Suprapubic skin (tissue), 4 donors: ENCODE results near the gene TUBB2A.

Experiments
- EP300 ChIP-seq: sonication (generic); formaldehyde crosslinking; IDR thresholded peaks from one replicate; pipeline ENCODE4 v1.6.1; 2017; ENCODE audit warnings: antibody characterized with exemption
- POLR2A ChIP-seq, 2 donors: fragments of 450-650 bp; IDR thresholded peaks; one replicate each; pipeline ENCODE4 v1.6.1; 2017; ENCODE audit warnings: antibody characterized with exemption in 2 of 2, mild to moderate bottlenecking in 2 of 2, moderate library complexity in 2 of 2
- POLR2AphosphoS5 ChIP-seq, 3 donors: sonication (generic); formaldehyde crosslinking; IDR thresholded peaks; one replicate each; pipeline ENCODE4 v1.6.1; 2017; ENCODE audit warnings: antibody characterized with exemption in 3 of 3
- TF ChIP-seq, protein P1 (sequence below), 2 donors: fragments of 200-600 bp in 1 of 2; fragments of 450-650 bp in 1 of 2; sonication (generic) in 1 of 2; IDR thresholded peaks; one replicate each; pipeline ENCODE4 v1.5.1; 2016 to 2019; ENCODE audit warnings: antibody characterized with exemption in 2 of 2, mild to moderate bottlenecking in 1 of 2, moderate library complexity in 1 of 2

DNA sequence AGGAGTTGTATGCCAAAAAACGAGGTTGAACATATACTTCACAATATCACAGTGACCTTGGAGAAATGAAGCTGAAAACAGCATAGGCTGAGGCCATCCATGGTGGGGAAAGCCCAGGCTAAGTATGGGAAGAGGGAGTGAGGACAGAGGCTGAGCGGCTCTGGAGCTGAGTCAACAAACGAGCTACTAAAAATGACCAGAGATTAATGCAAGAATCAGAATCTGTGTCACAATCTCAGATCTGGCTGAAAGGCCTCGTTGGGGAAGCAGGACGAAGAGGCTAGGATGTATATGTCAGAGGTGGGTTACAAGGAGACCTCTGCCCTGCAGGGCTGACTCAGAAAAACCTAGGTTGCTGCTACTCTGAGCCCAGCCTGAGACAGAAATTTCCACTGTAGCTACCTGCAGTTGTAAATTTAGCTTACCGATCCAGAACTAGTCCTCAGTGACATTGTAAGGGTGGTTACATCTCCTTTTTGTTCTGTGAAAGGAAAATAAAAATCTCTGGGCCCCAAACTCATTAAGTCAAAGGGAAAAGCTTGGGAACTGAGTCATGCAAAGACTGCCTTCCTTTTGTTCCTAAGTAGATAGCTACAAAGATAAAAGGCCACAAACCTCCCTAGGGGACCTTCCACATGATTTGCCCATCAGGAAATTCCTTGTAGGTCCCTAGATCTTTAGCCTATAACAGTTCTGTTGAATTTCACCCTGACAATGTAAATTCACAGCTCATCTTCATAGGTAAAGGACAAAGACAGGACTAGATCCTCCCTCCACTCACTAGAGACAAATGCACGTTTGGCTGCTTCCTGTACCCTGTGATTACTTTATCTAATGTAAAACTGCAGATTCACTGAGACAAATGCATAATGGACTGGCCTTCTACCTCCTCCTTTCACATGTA, 8.5 kb upstream of the TUBB2A start:
- TF ChIP-seq, protein P1, sequence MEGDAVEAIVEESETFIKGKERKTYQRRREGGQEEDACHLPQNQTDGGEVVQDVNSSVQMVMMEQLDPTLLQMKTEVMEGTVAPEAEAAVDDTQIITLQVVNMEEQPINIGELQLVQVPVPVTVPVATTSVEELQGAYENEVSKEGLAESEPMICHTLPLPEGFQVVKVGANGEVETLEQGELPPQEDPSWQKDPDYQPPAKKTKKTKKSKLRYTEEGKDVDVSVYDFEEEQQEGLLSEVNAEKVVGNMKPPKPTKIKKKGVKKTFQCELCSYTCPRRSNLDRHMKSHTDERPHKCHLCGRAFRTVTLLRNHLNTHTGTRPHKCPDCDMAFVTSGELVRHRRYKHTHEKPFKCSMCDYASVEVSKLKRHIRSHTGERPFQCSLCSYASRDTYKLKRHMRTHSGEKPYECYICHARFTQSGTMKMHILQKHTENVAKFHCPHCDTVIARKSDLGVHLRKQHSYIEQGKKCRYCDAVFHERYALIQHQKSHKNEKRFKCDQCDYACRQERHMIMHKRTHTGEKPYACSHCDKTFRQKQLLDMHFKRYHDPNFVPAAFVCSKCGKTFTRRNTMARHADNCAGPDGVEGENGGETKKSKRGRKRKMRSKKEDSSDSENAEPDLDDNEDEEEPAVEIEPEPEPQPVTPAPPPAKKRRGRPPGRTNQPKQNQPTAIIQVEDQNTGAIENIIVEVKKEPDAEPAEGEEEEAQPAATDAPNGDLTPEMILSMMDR (IDR thresholded peaks at IDR 0.05): no peak
- TF ChIP-seq POLR2A (IDR thresholded peaks at IDR 0.05) (no peak), EP300 (no peak), POLR2AphosphoS5 (IDR thresholded peaks at IDR 0.05) (no peak)
